ENCODE data around the gene MZF1. TPM values are rescaled to one million over a fixed set of nuclear protein-coding genes. Genes with fewer than 3 reads are reported as not detected.

MZF1 gene
- total and polyA plus RNA-seq, 9 of the 15 experiments (the other 6 are each of a cell fraction or from before 2014, with no cell fraction given): 0.31 to 29.3 (median 11.5) TPM

- TF ChIP-seq ZFP30 (CRISPR knock-in tag; IDR thresholded peaks at IDR 0.05; ENCODE audit: borderline replicate concordance) (no peak), GTF2E2 (tag; IDR thresholded peaks at IDR 0.05) (no peak), ZBTB17 (CRISPR knock-in tag; IDR thresholded peaks at IDR 0.05) (no peak), E2F1 (CRISPR knock-in tag; IDR thresholded peaks at IDR 0.05) (no peak; the same call in 1 of the 2 replicates), KDM1A (IDR thresholded peaks at IDR 0.05) (no peak), HCFC1 (IDR thresholded peaks at IDR 0.05; ENCODE audit: low read depth, low read length) (peak; percentile 64), CBFA2T3 (IDR thresholded peaks at IDR 0.05) (peak; percentile 37; the same call in 1 of the 2 replicates), KLF1 (tag; IDR thresholded peaks at IDR 0.05) (no peak), MTF1 (CRISPR knock-in tag; IDR thresholded peaks at IDR 0.05; ENCODE audit: borderline replicate concordance) (0 out of 2 replicates have a peak, but pooled peaks have one; percentile 26), NONO (IDR thresholded peaks at IDR 0.05; ENCODE audit: low read depth in 2 of 2, low read length in 1 of 2) (peak in 1 of 2 experiments; percentile 83; a peak in 1 of 4 replicates), ZNF3 (CRISPR knock-in tag; IDR thresholded peaks at IDR 0.05) (no peak), WHSC1 (IDR thresholded peaks at IDR 0.05; ENCODE audit: low read length) (no peak), JUN (IDR thresholded peaks at IDR 0.05; ENCODE audit: borderline replicate concordance, low read depth, low read length) (peak; percentile 84; the same call in 1 of the 2 replicates), JUN (CRISPR knock-in tag; IDR thresholded peaks at IDR 0.05; ENCODE audit: borderline replicate concordance) (no peak)
- TF ChIP-seq, protein P1, sequence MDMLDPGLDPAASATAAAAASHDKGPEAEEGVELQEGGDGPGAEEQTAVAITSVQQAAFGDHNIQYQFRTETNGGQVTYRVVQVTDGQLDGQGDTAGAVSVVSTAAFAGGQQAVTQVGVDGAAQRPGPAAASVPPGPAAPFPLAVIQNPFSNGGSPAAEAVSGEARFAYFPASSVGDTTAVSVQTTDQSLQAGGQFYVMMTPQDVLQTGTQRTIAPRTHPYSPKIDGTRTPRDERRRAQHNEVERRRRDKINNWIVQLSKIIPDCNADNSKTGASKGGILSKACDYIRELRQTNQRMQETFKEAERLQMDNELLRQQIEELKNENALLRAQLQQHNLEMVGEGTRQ (CRISPR knock-in tag; IDR thresholded peaks at IDR 0.05): no peak
- TF ChIP-seq, protein P2, sequence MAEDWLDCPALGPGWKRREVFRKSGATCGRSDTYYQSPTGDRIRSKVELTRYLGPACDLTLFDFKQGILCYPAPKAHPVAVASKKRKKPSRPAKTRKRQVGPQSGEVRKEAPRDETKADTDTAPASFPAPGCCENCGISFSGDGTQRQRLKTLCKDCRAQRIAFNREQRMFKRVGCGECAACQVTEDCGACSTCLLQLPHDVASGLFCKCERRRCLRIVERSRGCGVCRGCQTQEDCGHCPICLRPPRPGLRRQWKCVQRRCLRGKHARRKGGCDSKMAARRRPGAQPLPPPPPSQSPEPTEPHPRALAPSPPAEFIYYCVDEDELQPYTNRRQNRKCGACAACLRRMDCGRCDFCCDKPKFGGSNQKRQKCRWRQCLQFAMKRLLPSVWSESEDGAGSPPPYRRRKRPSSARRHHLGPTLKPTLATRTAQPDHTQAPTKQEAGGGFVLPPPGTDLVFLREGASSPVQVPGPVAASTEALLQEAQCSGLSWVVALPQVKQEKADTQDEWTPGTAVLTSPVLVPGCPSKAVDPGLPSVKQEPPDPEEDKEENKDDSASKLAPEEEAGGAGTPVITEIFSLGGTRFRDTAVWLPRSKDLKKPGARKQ (CRISPR knock-in tag; IDR thresholded peaks at IDR 0.05): peak; percentile 96
- TF ChIP-seq, protein P3, sequence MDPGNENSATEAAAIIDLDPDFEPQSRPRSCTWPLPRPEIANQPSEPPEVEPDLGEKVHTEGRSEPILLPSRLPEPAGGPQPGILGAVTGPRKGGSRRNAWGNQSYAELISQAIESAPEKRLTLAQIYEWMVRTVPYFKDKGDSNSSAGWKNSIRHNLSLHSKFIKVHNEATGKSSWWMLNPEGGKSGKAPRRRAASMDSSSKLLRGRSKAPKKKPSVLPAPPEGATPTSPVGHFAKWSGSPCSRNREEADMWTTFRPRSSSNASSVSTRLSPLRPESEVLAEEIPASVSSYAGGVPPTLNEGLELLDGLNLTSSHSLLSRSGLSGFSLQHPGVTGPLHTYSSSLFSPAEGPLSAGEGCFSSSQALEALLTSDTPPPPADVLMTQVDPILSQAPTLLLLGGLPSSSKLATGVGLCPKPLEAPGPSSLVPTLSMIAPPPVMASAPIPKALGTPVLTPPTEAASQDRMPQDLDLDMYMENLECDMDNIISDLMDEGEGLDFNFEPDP (CRISPR knock-in tag; IDR thresholded peaks at IDR 0.05): no peak
- TF ChIP-seq, protein P4, sequence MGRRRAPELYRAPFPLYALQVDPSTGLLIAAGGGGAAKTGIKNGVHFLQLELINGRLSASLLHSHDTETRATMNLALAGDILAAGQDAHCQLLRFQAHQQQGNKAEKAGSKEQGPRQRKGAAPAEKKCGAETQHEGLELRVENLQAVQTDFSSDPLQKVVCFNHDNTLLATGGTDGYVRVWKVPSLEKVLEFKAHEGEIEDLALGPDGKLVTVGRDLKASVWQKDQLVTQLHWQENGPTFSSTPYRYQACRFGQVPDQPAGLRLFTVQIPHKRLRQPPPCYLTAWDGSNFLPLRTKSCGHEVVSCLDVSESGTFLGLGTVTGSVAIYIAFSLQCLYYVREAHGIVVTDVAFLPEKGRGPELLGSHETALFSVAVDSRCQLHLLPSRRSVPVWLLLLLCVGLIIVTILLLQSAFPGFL (CRISPR knock-in tag; IDR thresholded peaks at IDR 0.05): no peak
- TF ChIP-seq, protein P5, sequence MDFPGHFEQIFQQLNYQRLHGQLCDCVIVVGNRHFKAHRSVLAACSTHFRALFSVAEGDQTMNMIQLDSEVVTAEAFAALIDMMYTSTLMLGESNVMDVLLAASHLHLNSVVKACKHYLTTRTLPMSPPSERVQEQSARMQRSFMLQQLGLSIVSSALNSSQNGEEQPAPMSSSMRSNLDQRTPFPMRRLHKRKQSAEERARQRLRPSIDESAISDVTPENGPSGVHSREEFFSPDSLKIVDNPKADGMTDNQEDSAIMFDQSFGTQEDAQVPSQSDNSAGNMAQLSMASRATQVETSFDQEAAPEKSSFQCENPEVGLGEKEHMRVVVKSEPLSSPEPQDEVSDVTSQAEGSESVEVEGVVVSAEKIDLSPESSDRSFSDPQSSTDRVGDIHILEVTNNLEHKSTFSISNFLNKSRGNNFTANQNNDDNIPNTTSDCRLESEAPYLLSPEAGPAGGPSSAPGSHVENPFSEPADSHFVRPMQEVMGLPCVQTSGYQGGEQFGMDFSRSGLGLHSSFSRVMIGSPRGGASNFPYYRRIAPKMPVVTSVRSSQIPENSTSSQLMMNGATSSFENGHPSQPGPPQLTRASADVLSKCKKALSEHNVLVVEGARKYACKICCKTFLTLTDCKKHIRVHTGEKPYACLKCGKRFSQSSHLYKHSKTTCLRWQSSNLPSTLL (IDR thresholded peaks at IDR 0.05): no peak
Observed at GRCh38 chr19:58581227-58582141, 8.3 kb upstream of the MZF1 start (continued).

Measured in K562 (cell line).